Measurements from ENCODE around the gene SLC5A10.

DNA sequence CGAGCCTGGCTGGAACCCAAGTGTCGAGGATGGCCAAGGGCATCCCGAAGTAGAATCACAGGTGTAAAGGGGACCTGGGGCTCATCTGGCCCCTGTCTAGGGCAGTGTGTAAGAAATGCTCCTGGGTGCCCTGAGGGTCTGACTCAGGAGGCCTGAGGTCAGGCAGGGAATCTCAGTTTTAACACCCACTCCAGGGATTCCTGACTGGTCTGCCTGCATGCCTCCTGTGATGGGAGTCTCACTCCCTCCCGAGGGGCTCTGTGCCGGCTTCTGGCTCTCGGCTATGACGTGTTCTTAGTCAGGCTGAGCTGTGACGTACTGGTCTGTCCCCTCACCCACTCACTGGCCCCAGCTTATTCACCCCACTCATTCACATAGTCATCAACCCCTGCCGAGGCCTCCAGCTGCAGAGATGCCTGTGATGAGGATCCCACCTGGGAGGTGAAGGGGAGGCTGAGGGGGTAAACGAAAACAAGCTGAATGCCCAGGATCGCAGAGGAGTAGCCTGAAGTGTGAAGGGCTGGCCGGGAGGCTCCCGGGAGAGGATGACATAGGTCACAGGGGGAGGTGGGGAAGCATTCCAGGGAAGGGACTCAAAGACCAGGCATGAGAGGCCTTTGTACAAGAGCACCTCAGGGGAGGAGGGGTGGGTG lies 28.8 kb downstream of the SLC5A10 start:
- TF ChIP-seq, protein P1, sequence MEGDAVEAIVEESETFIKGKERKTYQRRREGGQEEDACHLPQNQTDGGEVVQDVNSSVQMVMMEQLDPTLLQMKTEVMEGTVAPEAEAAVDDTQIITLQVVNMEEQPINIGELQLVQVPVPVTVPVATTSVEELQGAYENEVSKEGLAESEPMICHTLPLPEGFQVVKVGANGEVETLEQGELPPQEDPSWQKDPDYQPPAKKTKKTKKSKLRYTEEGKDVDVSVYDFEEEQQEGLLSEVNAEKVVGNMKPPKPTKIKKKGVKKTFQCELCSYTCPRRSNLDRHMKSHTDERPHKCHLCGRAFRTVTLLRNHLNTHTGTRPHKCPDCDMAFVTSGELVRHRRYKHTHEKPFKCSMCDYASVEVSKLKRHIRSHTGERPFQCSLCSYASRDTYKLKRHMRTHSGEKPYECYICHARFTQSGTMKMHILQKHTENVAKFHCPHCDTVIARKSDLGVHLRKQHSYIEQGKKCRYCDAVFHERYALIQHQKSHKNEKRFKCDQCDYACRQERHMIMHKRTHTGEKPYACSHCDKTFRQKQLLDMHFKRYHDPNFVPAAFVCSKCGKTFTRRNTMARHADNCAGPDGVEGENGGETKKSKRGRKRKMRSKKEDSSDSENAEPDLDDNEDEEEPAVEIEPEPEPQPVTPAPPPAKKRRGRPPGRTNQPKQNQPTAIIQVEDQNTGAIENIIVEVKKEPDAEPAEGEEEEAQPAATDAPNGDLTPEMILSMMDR (IDR thresholded peaks at IDR 0.05; ENCODE audit: low read depth, low read length, missing input control) = no peak
- TF ChIP-seq, protein P2, sequence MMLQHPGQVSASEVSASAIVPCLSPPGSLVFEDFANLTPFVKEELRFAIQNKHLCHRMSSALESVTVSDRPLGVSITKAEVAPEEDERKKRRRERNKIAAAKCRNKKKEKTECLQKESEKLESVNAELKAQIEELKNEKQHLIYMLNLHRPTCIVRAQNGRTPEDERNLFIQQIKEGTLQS (IDR thresholded peaks at IDR 0.05) = no peak
- TF ChIP-seq, protein P3, sequence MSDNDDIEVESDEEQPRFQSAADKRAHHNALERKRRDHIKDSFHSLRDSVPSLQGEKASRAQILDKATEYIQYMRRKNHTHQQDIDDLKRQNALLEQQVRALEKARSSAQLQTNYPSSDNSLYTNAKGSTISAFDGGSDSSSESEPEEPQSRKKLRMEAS (IDR thresholded peaks at IDR 0.05) = no peak
- no peak for TF ChIP-seq HNF4G (IDR thresholded peaks at IDR 0.05)
- no peak for TF ChIP-seq YY1 (IDR thresholded peaks at IDR 0.05)
- TF ChIP-seq, protein P4, sequence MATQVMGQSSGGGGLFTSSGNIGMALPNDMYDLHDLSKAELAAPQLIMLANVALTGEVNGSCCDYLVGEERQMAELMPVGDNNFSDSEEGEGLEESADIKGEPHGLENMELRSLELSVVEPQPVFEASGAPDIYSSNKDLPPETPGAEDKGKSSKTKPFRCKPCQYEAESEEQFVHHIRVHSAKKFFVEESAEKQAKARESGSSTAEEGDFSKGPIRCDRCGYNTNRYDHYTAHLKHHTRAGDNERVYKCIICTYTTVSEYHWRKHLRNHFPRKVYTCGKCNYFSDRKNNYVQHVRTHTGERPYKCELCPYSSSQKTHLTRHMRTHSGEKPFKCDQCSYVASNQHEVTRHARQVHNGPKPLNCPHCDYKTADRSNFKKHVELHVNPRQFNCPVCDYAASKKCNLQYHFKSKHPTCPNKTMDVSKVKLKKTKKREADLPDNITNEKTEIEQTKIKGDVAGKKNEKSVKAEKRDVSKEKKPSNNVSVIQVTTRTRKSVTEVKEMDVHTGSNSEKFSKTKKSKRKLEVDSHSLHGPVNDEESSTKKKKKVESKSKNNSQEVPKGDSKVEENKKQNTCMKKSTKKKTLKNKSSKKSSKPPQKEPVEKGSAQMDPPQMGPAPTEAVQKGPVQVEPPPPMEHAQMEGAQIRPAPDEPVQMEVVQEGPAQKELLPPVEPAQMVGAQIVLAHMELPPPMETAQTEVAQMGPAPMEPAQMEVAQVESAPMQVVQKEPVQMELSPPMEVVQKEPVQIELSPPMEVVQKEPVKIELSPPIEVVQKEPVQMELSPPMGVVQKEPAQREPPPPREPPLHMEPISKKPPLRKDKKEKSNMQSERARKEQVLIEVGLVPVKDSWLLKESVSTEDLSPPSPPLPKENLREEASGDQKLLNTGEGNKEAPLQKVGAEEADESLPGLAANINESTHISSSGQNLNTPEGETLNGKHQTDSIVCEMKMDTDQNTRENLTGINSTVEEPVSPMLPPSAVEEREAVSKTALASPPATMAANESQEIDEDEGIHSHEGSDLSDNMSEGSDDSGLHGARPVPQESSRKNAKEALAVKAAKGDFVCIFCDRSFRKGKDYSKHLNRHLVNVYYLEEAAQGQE (IDR thresholded peaks at IDR 0.05) = no peak
- no peak for TF ChIP-seq RXRA (IDR thresholded peaks at IDR 0.05)
- TF ChIP-seq JUND (IDR thresholded peaks at IDR 0.05) = no peak
- TF ChIP-seq EGR1 (IDR thresholded peaks at IDR 0.05; ENCODE audit: low read depth in 2 of 2) = no peak
- no peak for TF ChIP-seq GABPA (IDR thresholded peaks at IDR 0.05 in 1 of 2, conservative IDR thresholded peaks at IDR 0.05 in 1 of 2)
- TF ChIP-seq FOXA1 (IDR thresholded peaks at IDR 0.05) = no peak
- TF ChIP-seq, protein P5, sequence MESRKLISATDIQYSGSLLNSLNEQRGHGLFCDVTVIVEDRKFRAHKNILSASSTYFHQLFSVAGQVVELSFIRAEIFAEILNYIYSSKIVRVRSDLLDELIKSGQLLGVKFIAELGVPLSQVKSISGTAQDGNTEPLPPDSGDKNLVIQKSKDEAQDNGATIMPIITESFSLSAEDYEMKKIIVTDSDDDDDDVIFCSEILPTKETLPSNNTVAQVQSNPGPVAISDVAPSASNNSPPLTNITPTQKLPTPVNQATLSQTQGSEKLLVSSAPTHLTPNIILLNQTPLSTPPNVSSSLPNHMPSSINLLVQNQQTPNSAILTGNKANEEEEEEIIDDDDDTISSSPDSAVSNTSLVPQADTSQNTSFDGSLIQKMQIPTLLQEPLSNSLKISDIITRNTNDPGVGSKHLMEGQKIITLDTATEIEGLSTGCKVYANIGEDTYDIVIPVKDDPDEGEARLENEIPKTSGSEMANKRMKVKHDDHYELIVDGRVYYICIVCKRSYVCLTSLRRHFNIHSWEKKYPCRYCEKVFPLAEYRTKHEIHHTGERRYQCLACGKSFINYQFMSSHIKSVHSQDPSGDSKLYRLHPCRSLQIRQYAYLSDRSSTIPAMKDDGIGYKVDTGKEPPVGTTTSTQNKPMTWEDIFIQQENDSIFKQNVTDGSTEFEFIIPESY (IDR thresholded peaks at IDR 0.05) = no peak
- no peak for TF ChIP-seq SP1 (IDR thresholded peaks at IDR 0.05)
- TF ChIP-seq TAF1 (conservative IDR thresholded peaks at IDR 0.05) = no peak

Data from liver (tissue), 3 donors.